HG03439 (cell line): ENCODE data around the gene VLDLR.

Experiments
- ATAC-seq: cut with Tn5 transposase; IDR thresholded peaks from one replicate; pipeline ENCODE4 v1.9.1; 2021; ENCODE audit warnings: mild to moderate bottlenecking, moderate library complexity; ENCODE audit not compliant: unreplicated experiment

Gene VLDLR

DNA sequence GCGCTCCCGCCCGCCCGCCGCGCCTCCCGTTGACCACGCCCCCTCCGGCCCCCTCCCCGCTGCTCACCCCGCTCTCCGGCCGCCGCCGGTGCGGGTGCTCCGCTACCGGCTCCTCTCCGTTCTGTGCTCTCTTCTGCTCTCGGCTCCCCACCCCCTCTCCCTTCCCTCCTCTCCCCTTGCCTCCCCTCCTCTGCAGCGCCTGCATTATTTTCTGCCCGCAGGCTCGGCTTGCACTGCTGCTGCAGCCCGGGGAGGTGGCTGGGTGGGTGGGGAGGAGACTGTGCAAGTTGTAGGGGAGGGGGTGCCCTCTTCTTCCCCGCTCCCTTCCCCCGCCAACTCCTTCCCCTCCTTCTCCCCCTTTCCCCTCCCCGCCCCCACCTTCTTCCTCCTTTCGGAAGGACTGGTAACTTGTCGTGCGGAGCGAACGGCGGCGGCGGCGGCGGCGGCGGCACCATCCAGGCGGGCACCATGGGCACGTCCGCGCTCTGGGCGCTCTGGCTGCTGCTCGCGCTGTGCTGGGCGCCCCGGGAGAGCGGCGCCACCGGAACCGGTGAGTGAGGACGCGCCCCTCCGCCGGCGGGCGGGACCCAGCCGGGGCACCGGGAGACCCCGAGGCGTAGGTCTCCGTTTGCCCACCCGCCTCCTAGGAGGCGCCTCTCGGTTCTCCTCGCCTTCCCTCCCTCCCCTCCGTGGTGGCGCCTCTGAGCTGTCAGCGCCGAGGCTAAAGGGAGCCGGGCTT lies at the start of gene VLDLR:
TSS of gene VLDLR (plus strand) at position 66 of the 739 bp plus-strand sequence. CDS start at position 469, 403 bp downstream.
- peak; percentile 41 for ATAC-seq

DNA sequence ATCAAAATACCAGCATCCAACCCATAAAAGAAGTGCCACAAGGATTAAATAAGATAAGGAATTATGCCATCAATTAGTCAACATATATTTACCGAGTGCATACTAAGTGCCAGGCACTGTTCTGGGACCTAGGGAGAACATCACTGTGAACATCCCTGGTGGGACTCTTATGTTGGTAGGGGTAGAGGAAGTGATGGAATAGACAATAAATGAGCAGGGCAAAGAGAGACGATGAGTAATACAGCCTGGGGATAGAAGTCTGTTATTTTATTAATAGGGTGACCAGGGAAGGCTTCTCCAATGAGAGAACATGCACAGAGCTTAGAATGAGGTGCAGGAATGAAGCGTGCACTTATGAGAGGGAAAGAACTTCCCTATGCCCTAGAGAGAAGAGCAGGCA lies 47.4 kb upstream of the VLDLR start:
- ATAC-seq: no peak

DNA sequence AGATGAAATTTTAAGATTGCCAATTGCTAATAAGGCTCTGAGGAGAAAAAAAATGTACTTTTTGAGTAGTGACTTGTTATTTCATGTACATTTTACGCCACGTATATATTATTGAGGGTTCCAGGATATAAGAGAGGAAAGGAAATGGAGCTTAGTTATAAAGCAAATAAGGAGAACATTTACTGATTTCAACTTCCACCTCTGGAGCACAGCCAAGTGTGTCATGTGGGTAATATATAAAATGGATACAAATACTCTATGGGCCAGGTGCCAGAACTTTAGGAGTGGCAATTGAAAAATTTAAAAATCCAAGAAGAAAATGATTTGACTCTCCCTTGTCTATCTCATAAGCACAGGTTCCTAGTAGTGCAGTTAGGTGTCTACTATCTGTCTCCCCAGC lies 45.0 kb upstream of the VLDLR start:
- no peak for ATAC-seq

DNA sequence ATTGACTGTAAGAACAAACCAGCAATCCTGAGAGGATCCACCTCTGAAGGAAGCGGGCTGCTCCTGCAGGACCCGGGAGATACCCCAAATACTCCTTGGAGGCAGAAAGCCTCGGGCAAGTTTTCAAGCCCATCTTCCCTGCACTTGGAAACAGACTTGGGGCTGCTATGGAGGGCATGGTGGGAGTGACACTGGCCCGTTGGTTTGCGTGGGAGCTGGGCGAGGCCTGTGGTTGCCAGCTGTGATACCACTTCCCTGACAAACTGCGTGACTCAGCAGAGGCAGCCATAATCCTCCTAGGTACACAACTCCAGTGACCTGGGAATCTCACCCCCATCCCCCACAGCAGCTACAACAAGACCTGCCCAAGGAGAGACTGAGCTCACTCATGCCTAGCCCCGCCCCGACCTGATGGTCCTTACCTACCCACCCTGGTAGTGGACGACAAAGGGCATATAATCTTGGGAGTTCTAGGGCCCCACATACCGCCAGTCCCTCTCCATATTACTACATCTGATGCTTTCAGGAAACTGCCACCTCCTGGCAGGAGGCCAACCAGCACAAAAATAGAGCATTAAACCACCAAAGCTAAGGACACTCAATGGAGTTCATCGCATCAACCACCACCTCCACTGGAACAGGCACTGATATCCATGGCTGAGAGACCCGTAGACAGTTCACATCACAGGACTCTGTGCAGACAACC lies 38.1 kb upstream of the VLDLR start:
- no peak for ATAC-seq

DNA sequence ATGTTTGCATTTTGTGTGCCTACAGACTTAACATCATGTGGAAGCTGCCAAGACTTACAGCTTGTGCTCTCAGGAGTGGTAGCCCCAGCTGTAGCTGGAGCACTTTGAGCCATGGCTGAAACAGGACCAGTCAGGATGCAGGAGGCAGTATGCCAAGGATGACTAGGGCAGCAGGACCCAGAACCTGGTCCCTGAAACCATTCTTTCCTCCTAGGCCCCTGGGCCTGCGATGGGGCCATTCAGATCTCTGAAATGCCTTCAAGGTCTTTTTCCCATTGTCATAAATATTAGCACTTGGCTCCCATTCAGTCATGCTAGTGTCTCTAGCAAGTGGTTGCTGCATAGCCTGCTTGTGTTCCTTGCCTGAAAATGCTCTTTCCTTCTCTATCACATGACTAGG lies 29.6 kb upstream of the VLDLR start:
- no peak for ATAC-seq

DNA sequence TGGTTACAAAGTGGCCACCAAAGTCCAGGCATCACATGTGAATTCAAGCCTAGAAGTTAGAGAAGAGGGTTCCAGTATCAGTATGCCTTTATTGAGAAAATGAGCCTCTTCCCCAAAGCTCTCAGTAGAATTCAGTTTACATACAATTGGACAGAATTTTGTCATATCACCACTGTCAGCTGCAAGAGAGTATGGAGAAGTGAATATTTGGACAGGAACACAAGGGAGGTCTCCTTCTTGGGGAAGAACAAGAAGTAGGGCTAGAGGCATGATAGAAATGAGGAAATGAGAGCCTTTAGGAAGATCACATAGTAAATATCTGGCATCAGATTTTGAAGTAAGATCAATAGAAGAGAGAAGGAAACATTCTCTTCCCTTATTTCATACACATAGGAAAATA lies 27.8 kb upstream of the VLDLR start:
- no peak for ATAC-seq

DNA sequence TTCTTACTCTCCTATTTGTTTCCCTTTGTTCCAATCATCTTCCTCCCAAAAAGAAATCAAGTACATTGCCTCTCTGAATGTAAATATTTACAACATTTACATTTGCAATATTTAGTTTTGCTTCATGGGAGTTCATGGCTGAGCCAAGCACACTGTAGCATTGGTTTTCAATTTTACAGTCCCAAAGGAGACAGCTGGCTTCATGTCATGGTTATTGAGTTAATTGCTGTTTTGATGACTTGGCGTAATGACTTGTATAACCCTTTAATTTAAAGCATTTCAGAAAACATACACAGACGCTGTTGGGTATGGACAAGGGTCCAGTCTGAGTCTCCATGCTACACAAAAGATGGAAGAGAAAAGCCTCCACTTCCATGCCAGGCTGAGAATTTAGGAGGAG lies 25.6 kb upstream of the VLDLR start:
- ATAC-seq: no peak

DNA sequence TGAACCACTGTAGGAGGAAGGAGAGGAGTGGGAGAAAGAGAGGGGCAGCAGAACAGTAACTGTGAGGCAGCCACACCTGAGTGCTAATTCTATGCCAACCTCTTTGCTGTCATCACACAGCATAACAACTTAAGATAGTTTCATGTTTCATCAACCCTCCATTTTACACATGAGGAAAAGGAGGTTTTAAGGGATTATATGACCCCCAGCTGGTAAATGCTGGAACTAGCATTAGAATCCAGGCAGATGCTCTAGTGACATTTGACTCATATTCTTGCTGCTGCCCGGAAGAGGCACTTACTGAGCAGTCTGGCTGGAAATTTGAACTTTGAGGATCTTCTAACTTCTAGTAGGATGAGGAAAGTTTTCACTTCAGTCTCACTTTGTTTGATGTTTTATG lies 24.1 kb upstream of the VLDLR start:
- no peak for ATAC-seq

DNA sequence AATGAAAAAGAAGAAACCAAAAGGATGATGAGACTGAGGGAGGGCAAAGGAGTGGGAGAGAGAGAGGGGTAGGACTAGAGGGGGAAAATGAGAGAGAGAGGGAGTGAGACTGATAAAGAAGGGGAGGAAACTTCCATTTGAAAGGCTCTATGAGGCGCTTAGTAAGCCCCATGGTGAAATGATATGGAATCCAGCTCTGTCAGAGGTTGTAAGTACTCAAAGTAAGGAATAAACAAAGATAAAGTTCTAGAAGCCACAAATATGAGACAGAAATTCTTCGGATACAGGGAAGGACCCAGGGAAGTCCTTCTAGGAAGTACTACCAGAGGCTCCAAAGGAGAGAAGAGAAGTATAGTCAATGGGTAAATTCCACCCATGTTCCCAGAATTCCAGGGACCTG lies 21.7 kb upstream of the VLDLR start:
- ATAC-seq: no peak

DNA sequence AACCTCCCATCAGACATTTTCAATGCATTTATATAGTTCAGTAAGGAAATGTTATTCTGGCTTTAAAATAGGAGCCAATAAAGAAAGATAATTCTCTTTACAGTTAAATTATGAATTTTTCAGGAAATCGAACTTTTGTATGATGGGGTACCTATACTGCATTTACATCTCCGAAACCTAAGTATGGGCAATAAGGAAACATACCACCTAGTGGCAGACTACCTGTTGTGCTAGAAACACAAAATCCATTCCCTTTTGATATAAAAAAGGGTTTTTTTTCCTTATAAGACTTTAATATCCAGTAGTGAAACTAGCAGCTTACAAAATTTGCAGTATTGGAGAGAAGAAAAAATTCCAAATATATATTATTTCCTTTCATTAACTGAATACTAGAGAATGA lies 21.3 kb upstream of the VLDLR start:
- ATAC-seq: no peak

DNA sequence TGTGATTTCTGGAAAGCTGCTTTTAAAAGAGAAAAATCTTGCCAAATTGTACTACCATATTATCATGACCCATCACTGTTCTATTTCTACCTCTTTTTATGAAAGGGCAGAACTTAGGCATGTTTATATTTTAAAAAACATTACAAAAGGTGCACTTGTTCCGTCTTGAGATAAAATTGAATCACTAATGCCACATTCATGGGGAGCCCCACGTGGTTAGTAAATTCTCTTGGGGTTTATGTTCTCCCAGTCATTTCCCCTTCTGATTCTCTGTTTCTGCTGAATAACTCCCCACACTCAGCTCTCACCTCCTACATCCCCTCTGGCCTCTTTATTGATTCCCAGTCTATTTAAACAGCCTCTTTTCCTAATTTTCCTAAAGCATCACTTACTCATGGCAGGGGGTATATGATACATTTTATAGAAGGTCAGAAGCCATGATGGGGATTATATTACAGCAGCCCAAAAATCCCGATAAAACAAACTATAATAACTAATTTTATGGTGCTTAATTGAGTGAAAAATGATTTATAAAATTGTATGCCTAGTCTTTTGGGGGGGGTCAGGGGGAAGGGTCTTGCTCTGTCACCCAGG lies 19.7 kb upstream of the VLDLR start:
- ATAC-seq: no peak

DNA sequence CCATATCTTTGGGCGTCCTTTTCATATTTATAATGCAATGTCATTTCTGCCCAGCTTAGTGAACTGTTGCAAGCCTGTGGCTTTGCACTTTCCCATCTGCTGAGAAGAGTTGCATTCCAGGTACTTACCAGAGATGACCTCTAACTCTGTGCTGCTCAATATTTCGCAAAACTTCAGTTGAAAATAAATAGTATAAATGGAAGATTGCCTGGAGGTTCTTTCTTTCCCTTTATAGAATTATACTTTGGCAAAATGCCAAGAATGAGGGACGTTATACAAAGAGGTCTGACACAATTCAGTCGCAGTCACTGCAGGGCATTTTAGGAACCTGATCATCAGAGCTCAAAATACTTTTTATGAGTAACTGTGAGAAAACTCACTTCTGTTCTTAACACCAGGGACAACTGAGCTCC lies 18.9 kb upstream of the VLDLR start:
- ATAC-seq: peak; percentile 60

DNA sequence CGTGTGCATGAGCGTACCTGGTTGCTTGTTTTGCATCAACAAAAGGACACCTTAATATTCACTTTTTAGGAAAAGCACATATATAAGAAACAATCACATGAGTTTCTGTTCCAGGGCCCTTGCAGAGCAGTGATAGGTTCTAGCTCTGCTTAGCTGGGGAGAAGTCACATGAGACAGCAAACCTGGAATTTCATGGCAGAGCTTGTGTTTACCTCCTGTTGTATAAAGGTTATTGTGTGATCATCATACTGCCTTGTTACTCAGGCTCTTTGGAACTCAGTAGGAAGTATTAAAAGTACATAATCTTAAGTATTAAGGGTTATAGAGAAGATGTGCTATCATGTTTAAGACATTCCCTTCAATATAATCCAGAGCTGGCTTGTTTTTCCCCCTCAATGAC lies 18.0 kb upstream of the VLDLR start:
- ATAC-seq: no peak

DNA sequence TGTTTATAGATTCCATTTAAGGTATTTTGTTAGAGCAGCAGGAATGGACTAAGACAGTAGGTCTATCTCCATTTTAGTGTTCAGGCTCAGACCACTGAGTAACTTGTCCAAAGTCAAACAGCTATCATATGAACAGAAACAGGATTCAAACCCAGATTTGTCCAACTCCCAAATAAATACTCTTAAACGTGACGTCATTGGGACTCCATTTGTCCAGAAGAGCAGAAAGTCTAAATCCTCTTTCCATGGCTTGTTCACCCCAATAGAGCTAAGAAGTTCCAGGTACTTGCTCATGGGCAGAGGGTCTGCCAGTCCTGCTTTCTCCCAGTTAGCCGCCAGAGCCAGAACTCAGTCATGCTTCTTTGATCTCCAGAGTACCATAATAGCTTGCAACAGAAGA lies 16.3 kb upstream of the VLDLR start:
- ATAC-seq: no peak

DNA sequence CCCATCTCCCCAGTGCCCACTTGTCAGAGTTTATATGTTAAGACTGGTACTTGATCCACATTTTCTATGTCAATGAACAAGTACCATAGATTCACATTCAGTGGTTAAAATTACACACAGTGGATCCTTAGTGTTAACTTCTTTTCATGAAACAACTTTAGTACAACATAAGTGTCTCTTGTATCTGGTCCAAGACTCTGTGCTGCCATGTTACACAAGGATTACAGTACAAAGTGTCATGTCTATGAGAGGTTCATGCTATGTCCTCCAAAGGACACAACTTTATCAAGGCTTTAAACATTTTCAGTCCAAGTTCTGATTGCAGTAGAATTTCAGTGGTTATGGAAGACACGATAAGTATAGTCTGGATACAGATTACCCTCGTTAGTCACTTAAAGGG lies 13.3 kb upstream of the VLDLR start:
- no peak for ATAC-seq

DNA sequence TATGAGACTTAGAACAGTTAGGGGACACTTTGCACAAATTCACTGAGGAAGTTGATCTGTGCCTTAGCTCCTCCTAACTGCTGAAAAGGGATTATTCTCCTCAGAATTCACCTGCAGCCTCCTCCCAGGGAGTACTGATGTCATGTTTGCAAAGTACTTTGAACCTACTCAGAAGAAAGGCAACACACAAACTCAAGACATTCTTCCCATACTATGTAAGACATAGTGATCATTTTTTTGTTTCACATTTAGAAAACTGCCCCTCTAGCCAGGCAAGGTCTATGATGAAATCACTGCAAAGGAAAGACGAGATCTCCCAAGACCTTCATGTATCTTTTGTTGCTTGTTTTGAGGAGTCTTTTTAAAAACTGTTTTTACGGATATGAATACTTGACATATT lies 10.6 kb upstream of the VLDLR start:
- ATAC-seq: no peak

DNA sequence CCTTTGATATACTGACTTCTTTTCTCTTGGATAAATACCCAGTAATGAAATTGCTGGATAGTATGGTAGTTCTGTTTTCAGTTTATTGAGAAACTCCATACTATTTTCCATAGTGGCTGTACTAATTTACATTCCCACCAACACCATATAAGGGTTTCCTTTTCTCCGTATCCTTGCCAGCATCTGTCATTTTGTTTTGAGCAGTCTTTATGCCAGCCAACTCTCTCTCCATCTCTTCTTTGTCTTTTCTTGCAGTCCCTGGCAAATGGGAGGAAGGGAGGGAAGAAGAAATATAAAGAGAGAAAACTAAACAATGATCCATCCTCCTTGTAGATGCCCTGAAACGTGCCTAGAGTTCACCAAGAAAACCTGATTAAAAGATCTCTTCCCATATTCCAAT lies 9.6 kb upstream of the VLDLR start:
- no peak for ATAC-seq

DNA sequence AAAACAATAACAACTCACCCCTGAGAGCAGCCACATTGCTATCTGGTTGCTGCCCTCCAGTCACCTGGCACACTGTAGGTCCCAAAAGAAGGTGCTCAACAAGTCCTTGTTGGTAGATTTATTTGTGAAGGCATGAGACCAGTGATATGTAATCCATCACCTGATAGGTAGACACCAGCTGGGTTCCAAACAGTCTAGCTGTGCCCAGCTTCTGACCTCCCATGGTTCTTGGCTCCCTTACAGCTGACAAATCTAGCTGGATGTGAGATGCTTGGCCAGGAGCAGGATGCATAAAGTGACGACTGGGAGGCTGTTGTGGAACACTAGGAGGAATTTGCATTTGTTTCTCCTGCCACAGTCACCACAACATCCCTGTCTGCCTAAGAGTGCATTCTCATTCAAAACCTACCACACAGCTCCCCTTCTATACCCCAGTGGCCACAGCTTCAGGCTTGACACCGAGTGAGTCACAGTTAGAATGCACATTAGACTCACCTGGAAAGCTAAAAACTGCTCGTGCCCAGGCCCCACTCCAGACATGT lies 7.8 kb upstream of the VLDLR start:
- no peak for ATAC-seq

DNA sequence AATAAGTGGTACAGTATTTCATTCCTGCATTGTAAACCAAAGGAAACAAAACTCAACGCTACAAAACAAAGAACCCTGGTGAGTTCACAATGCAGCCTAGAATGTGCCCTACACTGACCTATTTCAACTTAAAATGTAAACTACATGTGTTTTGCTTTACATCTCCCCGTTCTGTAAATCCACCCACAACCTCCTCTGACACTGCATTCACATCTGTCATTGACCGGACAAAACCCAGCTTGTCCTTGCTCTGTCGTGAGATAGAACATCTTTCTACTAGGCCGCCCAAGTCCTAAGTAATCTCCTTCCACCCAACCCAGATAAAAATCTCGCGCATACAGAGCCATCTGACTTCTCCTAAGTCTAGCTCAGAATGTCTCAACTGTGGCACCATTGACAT lies 6.1 kb upstream of the VLDLR start:
- no peak for ATAC-seq

DNA sequence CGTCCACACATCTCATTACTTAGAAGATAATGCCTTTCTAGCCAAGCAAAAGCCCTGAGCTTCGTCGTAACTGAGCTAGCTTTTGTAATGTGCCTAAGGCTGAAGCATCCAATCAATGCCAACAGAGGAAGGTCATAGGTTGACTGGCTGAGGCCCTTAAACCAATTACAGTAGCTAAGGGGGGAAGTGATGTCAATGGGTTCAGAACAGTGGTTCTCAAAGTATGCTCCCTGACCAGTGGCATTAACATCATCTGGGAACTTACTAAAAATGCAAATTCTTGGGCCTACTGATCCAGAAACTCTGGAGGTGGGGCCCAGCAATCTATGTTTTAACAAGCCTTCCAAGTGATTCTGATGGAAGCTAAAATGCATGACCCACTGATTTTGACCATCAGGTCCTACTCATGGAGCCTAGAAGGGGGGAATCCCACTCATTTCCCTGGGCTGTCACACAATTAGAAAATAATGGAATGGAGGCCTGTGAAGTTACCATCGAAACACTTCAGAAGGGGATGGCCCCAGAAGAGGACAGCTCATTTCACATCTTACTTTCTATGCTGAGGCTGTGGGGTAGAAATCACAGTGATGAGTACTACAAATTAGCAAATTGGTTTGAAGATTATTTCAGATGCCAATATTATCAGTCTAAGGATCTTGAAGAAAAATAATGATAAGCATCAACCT lies 4.8 kb upstream of the VLDLR start:
- no peak for ATAC-seq

DNA sequence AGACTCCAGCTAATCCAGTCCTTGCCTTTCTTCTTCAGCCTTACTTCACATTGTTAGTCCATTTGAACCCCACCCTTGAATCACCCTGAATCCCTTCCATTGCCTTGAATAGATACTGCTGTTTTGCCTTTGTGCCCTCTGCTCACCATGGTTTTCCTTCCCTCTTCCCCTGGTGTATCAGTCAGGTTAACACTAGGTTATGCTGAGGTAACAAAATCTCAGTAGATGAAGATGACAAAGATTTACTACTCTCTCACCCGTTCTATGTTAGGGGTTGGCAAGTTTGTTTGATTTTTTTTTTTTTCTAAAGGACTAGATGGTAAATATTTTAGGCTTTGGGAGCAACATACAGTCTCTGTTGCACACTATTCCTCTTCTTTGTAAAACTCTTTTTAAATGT lies 3.3 kb upstream of the VLDLR start:
- ATAC-seq: no peak
